Smooth muscle cell (in vitro differentiated cells): ENCODE measurements around the gene RETN. TPM values are rescaled to one million over a fixed set of nuclear protein-coding genes. Genes with fewer than 3 reads are reported as not detected.

ENCODE experiments used
- DNase-seq: peaks from one replicate; lab custom pipeline; 2025; ENCODE audit not compliant: unreplicated experiment; lab: John Stamatoyannopoulos, UW
- H2AFZ ChIP-seq: fragments of 200-600 bp; sonication (generic); 2 replicates; pipeline ENCODE4 v1.6.0; 2016; ENCODE audit warnings: antibody characterized with exemption, low read depth, mild to moderate bottlenecking
- H3F3A ChIP-seq: fragments of 200-600 bp; sonication (generic); 2 replicates; pipeline ENCODE4 v1.6.0; 2017; ENCODE audit warnings: antibody characterized with exemption, low read depth
- H3K27ac ChIP-seq: fragments of 200-600 bp; sonication (generic); 2 replicates; pipeline ENCODE4 v1.5.1; 2016; ENCODE audit warnings: low read depth, mild to moderate bottlenecking
- H3K27me3 ChIP-seq: fragments of 200-600 bp; sonication (generic); 2 replicates; pipeline ENCODE4 v1.6.1; 2016; ENCODE audit warnings: low read depth, mild to moderate bottlenecking
- H3K36me3 ChIP-seq: fragments of 200-600 bp; sonication (generic); 2 replicates; pipeline ENCODE4 v1.5.1; 2016; ENCODE audit warnings: low read depth
- H3K4me1 ChIP-seq: fragments of 200-600 bp; sonication (generic); 2 replicates; pipeline ENCODE4 v1.5.1; 2016; ENCODE audit warnings: low read depth
- H3K4me2 ChIP-seq: fragments of 200-600 bp; sonication (generic); 2 replicates; pipeline ENCODE4 v1.6.0; 2016; ENCODE audit warnings: mild to moderate bottlenecking
- H3K4me3 ChIP-seq: fragments of 200-600 bp; sonication (generic); 2 replicates; pipeline ENCODE4 v1.5.1; 2016; ENCODE audit warnings: mild to moderate bottlenecking
- H3K79me2 ChIP-seq: fragments of 200-600 bp; sonication (generic); 2 replicates; pipeline ENCODE4 v1.6.0; 2016; ENCODE audit warnings: low read depth, mild to moderate bottlenecking
- H3K9ac ChIP-seq: fragments of 200-600 bp; sonication (generic); 2 replicates; pipeline ENCODE4 v1.6.0; 2016; ENCODE audit warnings: low read depth
- H3K9me3 ChIP-seq: fragments of 200-600 bp; sonication (generic); replicated peaks from 2 replicates; pipeline ENCODE4 v1.5.1; 2016; ENCODE audit warnings: low read depth
- H4K20me1 ChIP-seq: fragments of 200-600 bp; sonication (generic); 2 replicates; pipeline ENCODE4 v1.6.0; 2016; ENCODE audit warnings: low read depth
- CTCF ChIP-seq: fragments of 200-600 bp; sonication (generic); IDR thresholded peaks from 2 replicates; pipeline ENCODE4 v1.5.1; 2017; ENCODE audit warnings: borderline replicate concordance, mild to moderate bottlenecking, antibody characterized with exemption; ENCODE audit not compliant: insufficient read depth, poor library complexity, severe bottlenecking
- WGBS: methylation state at CpG from one replicate; pipeline ENCODE4 v1.1.7; 2016; ENCODE audit warnings: low lambda C conversion rate; 5-methylcytosine and 5-hydroxymethylcytosine counted together
- polyA plus RNA-seq: library from polyadenylated mRNA; unstranded; fragments of >200 nt; fragmentation: Nextera tagmentation; extraction: Ambion mirVana; gene quantifications from 2 replicates; pipeline ENCODE4 v1.2.1, GENCODE V29; 2016
- total RNA-seq: library from RNA; depleted of rRNA; stranded (reverse); fragments of >200 nt; gene quantifications from 2 replicates; pipeline ENCODE4 v1.2.3, GENCODE V29; 2014

RETN gene
- total and polyA plus RNA-seq, 2 experiments from 2014 or later, result not detected

GRCh38 chr19:7657131-7657751 is 11.6 kb upstream of the RETN start:
- Histone ChIP-seq H3F3A (no peaks in the 10 kb centered on the region), H3K4me1 (no peaks in the 10 kb centered on the region), H2AFZ (no peak overlapping the region), H3K36me3 (no peaks in the 10 kb centered on the region), H3K4me2 (no peak overlapping the region), H3K27ac (no peak overlapping the region), H4K20me1 (no peaks in the 10 kb centered on the region), H3K4me3 (no peak overlapping the region), H3K9ac (no peak overlapping the region), H3K9me3 (no peaks in the 10 kb centered on the region), H3K27me3 (peaks cover 16% of the 10 kb centered on the region), H3K79me2 (no peaks in the 10 kb centered on the region)
- WGBS, result 60% methylated on average over 14 of the region's 14 CpGs
- no peak for TF ChIP-seq CTCF
- no peak for DNase-seq

GRCh38 chr19:7658219-7658686 is 10.6 kb upstream of the RETN start:
- Histone ChIP-seq H3K27me3 (peaks cover 16% of the 10 kb centered on the region), H3K36me3 (no peaks in the 10 kb centered on the region), H3K27ac (no peak overlapping the region), H2AFZ (no peak overlapping the region), H3K9me3 (no peaks in the 10 kb centered on the region), H3K9ac (no peak overlapping the region), H3K4me3 (no peak overlapping the region), H4K20me1 (no peaks in the 10 kb centered on the region), H3K4me2 (no peak overlapping the region), H3K79me2 (no peaks in the 10 kb centered on the region), H3F3A (no peaks in the 10 kb centered on the region), H3K4me1 (no peaks in the 10 kb centered on the region)
- no peak for DNase-seq
- 67% methylated on average over 9 of the region's 9 CpGs for WGBS
- TF ChIP-seq CTCF, result no peak

- 76% methylated on average over 8 of the region's 8 CpGs for WGBS
- H3K27me3 ChIP-seq, result peaks cover 16% of the 10 kb centered on the region
- H3F3A ChIP-seq, result no peaks in the 10 kb centered on the region
- no peak for DNase-seq
- H3K9me3 ChIP-seq, result no peaks in the 10 kb centered on the region
- no peak overlapping the region for H3K9ac ChIP-seq
- no peak for TF ChIP-seq CTCF
- H3K36me3 ChIP-seq, result no peaks in the 10 kb centered on the region
- H3K79me2 ChIP-seq, result no peaks in the 10 kb centered on the region
- no peaks in the 10 kb centered on the region for H4K20me1 ChIP-seq
- H3K27ac ChIP-seq, result no peak overlapping the region
- no peaks in the 10 kb centered on the region for H3K4me1 ChIP-seq
- no peak overlapping the region for H3K4me2 ChIP-seq
- H3K4me3 ChIP-seq, result no peak overlapping the region
- no peak overlapping the region for H2AFZ ChIP-seq
Measured at GRCh38 chr19:7661744-7662538, 6.9 kb upstream of the RETN start.
